Type B pancreatic cell (in vitro differentiated cells): ENCODE results near the gene UGT1A5. TPM values are rescaled to one million over a fixed set of nuclear protein-coding genes. Genes with fewer than 3 reads are reported as not detected.

Experiments
- DNase-seq: peaks from one replicate; pipeline ENCODE4 v3.0.0; 2021; ENCODE audit warnings: mixed read lengths; ENCODE audit not compliant: unreplicated experiment; ENCODE audit errors: extremely low spot score
- H3K27ac Mint-ChIP-seq: 2 replicates; pipeline ENCODE4 v1.8.0; 2021; ENCODE audit warnings: mild to moderate bottlenecking, mixed read lengths
- H3K27me3 Mint-ChIP-seq: 2 replicates; pipeline ENCODE4 v1.8.0; 2021; ENCODE audit warnings: mixed read lengths
- H3K36me3 Mint-ChIP-seq: 2 replicates; pipeline ENCODE4 v1.8.0; 2021; ENCODE audit warnings: mixed read lengths
- H3K4me1 Mint-ChIP-seq: one replicate; pipeline ENCODE4 v1.8.0; 2021; ENCODE audit warnings: mixed read lengths; ENCODE audit not compliant: unreplicated experiment
- H3K4me3 Mint-ChIP-seq: 2 replicates; pipeline ENCODE4 v1.8.0; 2021; ENCODE audit warnings: mild to moderate bottlenecking, mixed read lengths
- H3K9me3 Mint-ChIP-seq: 2 replicates; pipeline ENCODE4 v1.8.0; 2021; ENCODE audit warnings: mixed read lengths
- CTCF ChIP-seq: fragments of 200-600 bp; sonication (generic); conservative IDR thresholded peaks from 2 replicates; pipeline ENCODE4 v1.5.0; 2021; ENCODE audit warnings: antibody characterized with exemption, mild to moderate bottlenecking
- total RNA-seq: library from RNA; stranded (reverse); gene quantifications from 2 replicates; pipeline ENCODE4 v1.2.1, GENCODE V29; 2021; ENCODE audit warnings: low replicate concordance

Gene UGT1A5
- total RNA-seq, 1 donor from 2014 or later, result not detected

- no peak for TF ChIP-seq CTCF
- Mint-ChIP-seq H3K27ac (no peak overlapping the region), H3K9me3 (peaks cover 10% of the 10 kb centered on the region), H3K4me1 (no peaks in the 10 kb centered on the region), H3K4me3 (no peak overlapping the region), H3K36me3 (no peaks in the 10 kb centered on the region), H3K27me3 (no peaks in the 10 kb centered on the region)
- DNase-seq, result no peak
These were observed 42.3 kb downstream of the UGT1A5 start for GRCh38 chr2:233754872-233755611.

DNA sequence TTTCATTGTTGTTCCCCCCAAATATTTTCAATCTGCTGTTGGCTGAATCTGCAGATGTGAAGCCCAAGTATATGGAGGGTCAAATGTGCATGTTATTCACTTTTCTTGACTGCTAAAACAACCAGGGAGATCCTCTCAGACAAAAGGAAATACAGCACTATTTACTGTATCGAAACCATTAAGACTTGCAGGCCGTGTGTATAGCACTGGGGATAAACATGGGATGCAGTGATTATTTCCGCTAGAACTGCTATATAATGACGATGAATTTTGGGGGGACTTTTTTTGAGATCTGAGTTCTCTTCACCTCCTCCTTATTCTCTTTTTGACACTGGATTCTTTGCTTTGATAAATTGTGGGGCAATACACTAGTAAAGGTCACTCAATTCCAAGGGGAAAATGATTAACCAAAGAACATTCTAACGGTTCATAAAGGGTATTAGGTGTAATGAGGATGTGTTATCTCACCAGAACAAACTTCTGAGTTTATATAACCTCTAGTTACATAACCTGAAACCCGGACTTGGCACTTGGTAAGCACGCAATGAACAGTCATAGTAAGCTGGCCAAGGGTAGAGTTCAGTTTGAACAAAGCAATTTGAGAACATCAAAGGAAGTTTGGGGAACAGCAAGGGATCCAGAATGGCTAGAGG lies 43.8 kb downstream of the UGT1A5 start:
- no peak for TF ChIP-seq CTCF
- Mint-ChIP-seq H3K36me3 (no peaks in the 10 kb centered on the region), H3K27me3 (peaks cover 2% of the 10 kb centered on the region), H3K4me3 (no peak overlapping the region), H3K9me3 (peaks cover 10% of the 10 kb centered on the region), H3K27ac (no peak overlapping the region), H3K4me1 (no peaks in the 10 kb centered on the region)
- no peak for DNase-seq

DNA sequence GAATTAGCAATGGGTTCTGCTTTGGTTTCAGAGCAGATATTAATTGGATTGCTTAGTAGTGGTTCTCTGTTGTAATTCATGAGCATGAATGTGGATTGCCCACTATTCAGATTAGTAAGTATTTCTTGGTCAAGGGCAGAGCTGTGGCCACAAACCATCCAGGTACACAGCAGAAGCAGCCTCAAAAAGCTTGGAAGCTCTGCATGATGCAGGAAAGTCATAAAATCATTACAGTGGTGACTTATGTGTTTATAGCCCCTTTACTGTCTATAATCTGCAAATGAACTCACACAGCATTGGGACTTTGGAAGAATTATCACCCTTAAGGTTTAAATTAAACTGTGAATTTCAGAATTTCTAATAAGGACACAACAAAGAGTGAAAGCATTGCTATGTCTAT lies 45.4 kb downstream of the UGT1A5 start:
- H3K9me3 Mint-ChIP-seq, result peaks cover 10% of the 10 kb centered on the region
- no peak overlapping the region for H3K4me3 Mint-ChIP-seq
- no peaks in the 10 kb centered on the region for H3K4me1 Mint-ChIP-seq
- TF ChIP-seq CTCF, result no peak
- H3K27me3 Mint-ChIP-seq, result peaks cover 3% of the 10 kb centered on the region
- H3K27ac Mint-ChIP-seq, result no peak overlapping the region
- H3K36me3 Mint-ChIP-seq, result no peaks in the 10 kb centered on the region
- no peak for DNase-seq

DNA sequence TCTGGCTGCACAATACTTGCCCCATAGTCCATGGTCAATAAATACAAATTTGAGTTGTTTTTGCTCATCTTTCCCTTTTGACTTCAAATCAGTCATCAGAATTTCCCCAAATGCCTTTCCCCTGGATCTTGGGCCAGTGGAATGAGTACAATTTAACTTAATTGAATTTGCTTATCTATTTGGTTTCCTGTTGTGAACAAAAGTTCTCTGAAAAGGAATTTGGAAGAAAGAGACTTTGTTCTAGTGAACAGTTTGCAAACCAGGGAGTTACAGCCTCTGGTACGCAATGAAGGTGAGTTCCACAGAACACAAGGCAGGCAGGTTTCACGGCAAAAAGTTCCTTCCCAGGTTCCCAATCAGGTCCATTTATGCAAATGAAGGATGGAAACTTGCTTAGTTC lies 46.1 kb downstream of the UGT1A5 start:
- TF ChIP-seq CTCF, result no peak
- H3K27me3 Mint-ChIP-seq, result peaks cover 10% of the 10 kb centered on the region
- H3K36me3 Mint-ChIP-seq, result no peaks in the 10 kb centered on the region
- no peaks in the 10 kb centered on the region for H3K4me1 Mint-ChIP-seq
- no peak overlapping the region for H3K4me3 Mint-ChIP-seq
- H3K27ac Mint-ChIP-seq, result no peak overlapping the region
- DNase-seq, result no peak
- H3K9me3 Mint-ChIP-seq, result peaks cover 10% of the 10 kb centered on the region

DNA sequence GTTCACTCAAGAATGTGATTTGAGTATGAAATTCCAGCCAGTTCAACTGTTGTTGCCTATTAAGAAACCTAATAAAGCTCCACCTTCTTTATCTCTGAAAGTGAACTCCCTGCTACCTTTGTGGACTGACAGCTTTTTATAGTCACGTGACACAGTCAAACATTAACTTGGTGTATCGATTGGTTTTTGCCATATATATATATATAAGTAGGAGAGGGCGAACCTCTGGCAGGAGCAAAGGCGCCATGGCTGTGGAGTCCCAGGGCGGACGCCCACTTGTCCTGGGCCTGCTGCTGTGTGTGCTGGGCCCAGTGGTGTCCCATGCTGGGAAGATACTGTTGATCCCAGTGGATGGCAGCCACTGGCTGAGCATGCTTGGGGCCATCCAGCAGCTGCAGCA lies 47.3 kb downstream of the UGT1A5 start, which contains the start of gene UGT1A1:
TSS of gene UGT1A1 (plus strand) at position 228 of the 400 bp plus-strand sequence. CDS start at position 246, 18 bp downstream.
- Mint-ChIP-seq H3K36me3 (no peaks in the 10 kb centered on the region), H3K4me1 (no peaks in the 10 kb centered on the region), H3K9me3 (peaks cover 10% of the 10 kb centered on the region), H3K27me3 (peaks cover 16% of the 10 kb centered on the region), H3K27ac (no peak within 1 kb of the TSS), H3K4me3 (no peak within 1 kb of the TSS)
- DNase-seq, result no peak
- TF ChIP-seq CTCF, result no peak
